Suprapubic skin (tissue), 4 donors: Measurements from ENCODE around the gene PARVA. TPM values are rescaled to one million over a fixed set of nuclear protein-coding genes. Genes with fewer than 3 reads are reported as not detected.

ENCODE experiments used
- DNase-seq, 2 donors: peaks; one replicate each; pipeline ENCODE4 v3.0.0-alpha.2; 2019; ENCODE audit warnings: low spot score in 2 of 2
- H3K27ac ChIP-seq: fragments of 200-600 bp; sonication (generic); one replicate; pipeline ENCODE4 v1.5.1; 2019
- H3K27me3 ChIP-seq: fragments of 200-600 bp; sonication (generic); one replicate; pipeline ENCODE4 v1.5.1; 2019
- H3K36me3 ChIP-seq: fragments of 200-600 bp; sonication (generic); one replicate; pipeline ENCODE4 v1.5.1; 2019
- H3K4me1 ChIP-seq: fragments of 200-600 bp; sonication (generic); one replicate; pipeline ENCODE4 v1.5.1; 2019
- H3K4me3 ChIP-seq: fragments of 200-600 bp; sonication (generic); one replicate; pipeline ENCODE4 v1.5.1; 2019; ENCODE audit warnings: mild to moderate bottlenecking
- H3K9me3 ChIP-seq: fragments of 200-600 bp; sonication (generic); one replicate; pipeline ENCODE4 v1.5.1; 2019
- CTCF ChIP-seq, 2 donors: fragments of 200-600 bp in 1 of 2; fragments of 450-650 bp in 1 of 2; sonication (generic) in 1 of 2; IDR thresholded peaks; one replicate each; pipeline ENCODE4 v1.5.1; 2016 to 2019; ENCODE audit warnings: antibody characterized with exemption in 2 of 2, mild to moderate bottlenecking in 1 of 2, moderate library complexity in 1 of 2
- EP300 ChIP-seq: sonication (generic); formaldehyde crosslinking; IDR thresholded peaks from one replicate; pipeline ENCODE4 v1.6.1; 2017; ENCODE audit warnings: antibody characterized with exemption
- POLR2A ChIP-seq, 2 donors: fragments of 450-650 bp; IDR thresholded peaks; one replicate each; pipeline ENCODE4 v1.6.1; 2017; ENCODE audit warnings: antibody characterized with exemption in 2 of 2, mild to moderate bottlenecking in 2 of 2, moderate library complexity in 2 of 2
- POLR2AphosphoS5 ChIP-seq, 3 donors: sonication (generic); formaldehyde crosslinking; IDR thresholded peaks; one replicate each; pipeline ENCODE4 v1.6.1; 2017; ENCODE audit warnings: antibody characterized with exemption in 3 of 3
- WGBS: methylation state at CpG from one replicate; pipeline ENCODE4 v1.1.5; 2018; 5-methylcytosine and 5-hydroxymethylcytosine counted together
- total RNA-seq, 4 donors: library from RNA; depleted of rRNA; stranded (reverse); fragments of >200 nt; gene quantifications; one replicate each; pipeline ENCODE4 v1.1.0, GENCODE V29; 2016

PARVA gene
- total RNA-seq, 4 donors from 2014 or later, result 16.7 to 26.2 (median 21.4) TPM

GRCh38 chr11:12381875-12382274 is 4.5 kb downstream of the PARVA start:
- Histone ChIP-seq H3K27ac (no peak overlapping the region), H3K9me3 (no peaks in the 10 kb centered on the region), H3K4me1 (peaks cover 7% of the 10 kb centered on the region), H3K4me3 (no peak overlapping the region), H3K36me3 (no peaks in the 10 kb centered on the region), H3K27me3 (no peaks in the 10 kb centered on the region)
- no peak for TF ChIP-seq POLR2A (IDR thresholded peaks at IDR 0.05)
- no peak for TF ChIP-seq POLR2AphosphoS5 (IDR thresholded peaks at IDR 0.05)
- TF ChIP-seq EP300, result peak; percentile 89
- TF ChIP-seq CTCF (IDR thresholded peaks at IDR 0.05), result no peak
- DNase-seq, result no peak
- WGBS, result 91% methylated on average over 9 of the region's 9 CpGs

GRCh38 chr11:12382451-12382850 is 5.1 kb downstream of the PARVA start:
- no peaks in the 10 kb centered on the region for H3K9me3 ChIP-seq
- 94% methylated on average over 1 of the region's 1 CpG for WGBS
- no peak overlapping the region for H3K4me3 ChIP-seq
- no peaks in the 10 kb centered on the region for H3K36me3 ChIP-seq
- H3K27me3 ChIP-seq, result no peaks in the 10 kb centered on the region
- H3K4me1 ChIP-seq, result peaks cover 7% of the 10 kb centered on the region
- H3K27ac ChIP-seq, result no peak overlapping the region
- DNase-seq, result no peak
- no peak for TF ChIP-seq POLR2A (IDR thresholded peaks at IDR 0.05)
- TF ChIP-seq POLR2AphosphoS5 (IDR thresholded peaks at IDR 0.05), result no peak
- no peak for TF ChIP-seq EP300
- TF ChIP-seq CTCF (IDR thresholded peaks at IDR 0.05), result no peak

GRCh38 chr11:12386309-12386708 is 8.9 kb downstream of the PARVA start:
- no peaks in the 10 kb centered on the region for H3K9me3 ChIP-seq
- H3K27ac ChIP-seq, result no peak overlapping the region
- TF ChIP-seq CTCF (IDR thresholded peaks at IDR 0.05) (no peak), POLR2A (IDR thresholded peaks at IDR 0.05) (no peak), EP300 (no peak), POLR2AphosphoS5 (IDR thresholded peaks at IDR 0.05) (no peak)
- H3K4me3 ChIP-seq, result no peak overlapping the region
- 88% methylated on average over 1 of the region's 1 CpG for WGBS
- no peaks in the 10 kb centered on the region for H3K27me3 ChIP-seq
- peaks cover 36% of the 10 kb centered on the region for H3K4me1 ChIP-seq
- no peak for DNase-seq
- no peaks in the 10 kb centered on the region for H3K36me3 ChIP-seq

GRCh38 chr11:12386745-12387144 is 9.4 kb downstream of the PARVA start:
- no peaks in the 10 kb centered on the region for H3K27me3 ChIP-seq
- no peak for DNase-seq
- no peaks in the 10 kb centered on the region for H3K9me3 ChIP-seq
- H3K27ac ChIP-seq, result no peak overlapping the region
- no peak overlapping the region for H3K4me3 ChIP-seq
- peaks cover 38% of the 10 kb centered on the region for H3K4me1 ChIP-seq
- H3K36me3 ChIP-seq, result no peaks in the 10 kb centered on the region
- TF ChIP-seq CTCF (IDR thresholded peaks at IDR 0.05), result no peak
- no peak for TF ChIP-seq POLR2A (IDR thresholded peaks at IDR 0.05)
- no peak for TF ChIP-seq POLR2AphosphoS5 (IDR thresholded peaks at IDR 0.05)
- TF ChIP-seq EP300, result no peak
- WGBS, result 55% methylated on average over 2 of the region's 2 CpGs

- Histone ChIP-seq H3K27me3 (no peaks in the 10 kb centered on the region), H3K4me1 (peaks cover 38% of the 10 kb centered on the region), H3K4me3 (no peak overlapping the region), H3K27ac (peak overlapping the region; percentile 15), H3K36me3 (no peaks in the 10 kb centered on the region), H3K9me3 (no peaks in the 10 kb centered on the region)
- DNase-seq, result no peak
- TF ChIP-seq POLR2AphosphoS5 (IDR thresholded peaks at IDR 0.05) (no peak), POLR2A (IDR thresholded peaks at IDR 0.05) (no peak), EP300 (no peak), CTCF (IDR thresholded peaks at IDR 0.05) (no peak)
- 71% methylated on average over 3 of the region's 3 CpGs for WGBS
Measured at GRCh38 chr11:12388173-12388572, 10.8 kb downstream of the PARVA start.
